Endothelial cell (in vitro differentiated cells): ENCODE results near the gene THEMIS2. TPM values are rescaled to one million over a fixed set of nuclear protein-coding genes. Genes with fewer than 3 reads are reported as not detected.
A peak's percentile ranks its signal among the peaks of the same experiment; 100 is the strongest.
"Not testable (repeated sequence)": the region's sequence is repeated elsewhere in the genome, so short reads cannot be mapped to it uniquely, and the experiment has no call there.

Source experiments
- DNase-seq: peaks from one replicate; pipeline ENCODE4 v3.0.0; 2021; ENCODE audit warnings: low spot score
- H3K27ac Mint-ChIP-seq: one replicate; pipeline ENCODE4 v1.8.0; 2021; ENCODE audit warnings: mixed read lengths, inconsistent platforms; ENCODE audit not compliant: unreplicated experiment
- H3K27me3 Mint-ChIP-seq: one replicate; pipeline ENCODE4 v1.8.0; 2021; ENCODE audit warnings: mild to moderate bottlenecking, moderate library complexity, mixed read lengths, inconsistent platforms; ENCODE audit not compliant: unreplicated experiment
- H3K36me3 Mint-ChIP-seq: one replicate; pipeline ENCODE4 v1.8.0; 2021; ENCODE audit warnings: mild to moderate bottlenecking, low read depth, mixed read lengths, inconsistent platforms; ENCODE audit not compliant: unreplicated experiment
- H3K4me1 Mint-ChIP-seq: one replicate; pipeline ENCODE4 v1.8.0; 2021; ENCODE audit warnings: mild to moderate bottlenecking, mixed read lengths, inconsistent platforms; ENCODE audit not compliant: unreplicated experiment
- H3K4me3 Mint-ChIP-seq: one replicate; pipeline ENCODE4 v1.8.0; 2021; ENCODE audit warnings: mild to moderate bottlenecking, mixed read lengths, inconsistent platforms; ENCODE audit not compliant: unreplicated experiment
- H3K9me3 Mint-ChIP-seq: one replicate; pipeline ENCODE4 v1.8.0; 2021; ENCODE audit warnings: mixed read lengths, inconsistent platforms; ENCODE audit not compliant: unreplicated experiment
- total RNA-seq: library from RNA; stranded (reverse); fragmentation: NEBNext Ultra II Directional; extraction: Animal tissue kit (Norgen Biotek cat#: 25700); gene quantifications from one replicate; pipeline ENCODE4 v1.2.1, GENCODE V29; 2021; ENCODE audit not compliant: unreplicated experiment
- TF ChIP-seq, protein P1 (sequence below): fragments of 200-600 bp; sonication (generic); IDR thresholded peaks from one replicate; pipeline ENCODE4 v1.5.0; 2021; ENCODE audit warnings: antibody characterized with exemption; ENCODE audit not compliant: unreplicated experiment

Gene THEMIS2
- total RNA-seq, 1 donor from 2014 or later = 9.6 TPM

GRCh38 chr1:27849951-27850350 lies 22.4 kb upstream of the THEMIS2 start:
- H3K4me3 Mint-ChIP-seq = peak overlapping the region; percentile 22
- H3K27ac Mint-ChIP-seq = no peak overlapping the region
- peaks cover 2% of the 10 kb centered on the region for H3K27me3 Mint-ChIP-seq
- H3K36me3 Mint-ChIP-seq = peaks cover 42% of the 10 kb centered on the region
- H3K9me3 Mint-ChIP-seq = no peaks in the 10 kb centered on the region
- DNase-seq = no peak
- TF ChIP-seq, protein P1, sequence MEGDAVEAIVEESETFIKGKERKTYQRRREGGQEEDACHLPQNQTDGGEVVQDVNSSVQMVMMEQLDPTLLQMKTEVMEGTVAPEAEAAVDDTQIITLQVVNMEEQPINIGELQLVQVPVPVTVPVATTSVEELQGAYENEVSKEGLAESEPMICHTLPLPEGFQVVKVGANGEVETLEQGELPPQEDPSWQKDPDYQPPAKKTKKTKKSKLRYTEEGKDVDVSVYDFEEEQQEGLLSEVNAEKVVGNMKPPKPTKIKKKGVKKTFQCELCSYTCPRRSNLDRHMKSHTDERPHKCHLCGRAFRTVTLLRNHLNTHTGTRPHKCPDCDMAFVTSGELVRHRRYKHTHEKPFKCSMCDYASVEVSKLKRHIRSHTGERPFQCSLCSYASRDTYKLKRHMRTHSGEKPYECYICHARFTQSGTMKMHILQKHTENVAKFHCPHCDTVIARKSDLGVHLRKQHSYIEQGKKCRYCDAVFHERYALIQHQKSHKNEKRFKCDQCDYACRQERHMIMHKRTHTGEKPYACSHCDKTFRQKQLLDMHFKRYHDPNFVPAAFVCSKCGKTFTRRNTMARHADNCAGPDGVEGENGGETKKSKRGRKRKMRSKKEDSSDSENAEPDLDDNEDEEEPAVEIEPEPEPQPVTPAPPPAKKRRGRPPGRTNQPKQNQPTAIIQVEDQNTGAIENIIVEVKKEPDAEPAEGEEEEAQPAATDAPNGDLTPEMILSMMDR = no peak
- H3K4me1 Mint-ChIP-seq = no peaks in the 10 kb centered on the region

DNA sequence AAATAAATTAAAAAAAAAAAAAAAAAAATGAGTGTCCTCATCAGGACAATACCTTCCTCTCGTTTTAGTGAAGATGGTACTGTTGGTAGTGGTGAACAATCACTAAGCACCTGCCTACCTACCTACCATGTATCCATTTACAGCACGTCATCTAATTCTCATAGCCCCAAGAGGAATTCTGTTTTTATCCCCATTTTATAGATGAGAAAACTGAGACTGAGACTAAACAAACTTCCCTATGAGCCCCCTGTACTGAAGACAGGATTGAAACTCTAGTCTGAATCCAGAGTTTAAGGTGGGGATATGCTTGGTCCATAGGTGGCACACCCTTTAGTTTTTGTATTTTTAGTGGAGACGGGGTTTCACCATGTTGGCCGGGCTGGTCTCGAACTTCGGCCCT lies 17.3 kb upstream of the THEMIS2 start:
- no peak for DNase-seq
- no peaks in the 10 kb centered on the region for H3K4me1 Mint-ChIP-seq
- peaks cover under 1% of the 10 kb centered on the region for H3K27me3 Mint-ChIP-seq
- peaks cover 19% of the 10 kb centered on the region for H3K36me3 Mint-ChIP-seq
- H3K4me3 Mint-ChIP-seq = no peak overlapping the region
- H3K27ac Mint-ChIP-seq = no peak overlapping the region
- TF ChIP-seq, protein P1 = no peak
- no peaks in the 10 kb centered on the region for H3K9me3 Mint-ChIP-seq

DNA sequence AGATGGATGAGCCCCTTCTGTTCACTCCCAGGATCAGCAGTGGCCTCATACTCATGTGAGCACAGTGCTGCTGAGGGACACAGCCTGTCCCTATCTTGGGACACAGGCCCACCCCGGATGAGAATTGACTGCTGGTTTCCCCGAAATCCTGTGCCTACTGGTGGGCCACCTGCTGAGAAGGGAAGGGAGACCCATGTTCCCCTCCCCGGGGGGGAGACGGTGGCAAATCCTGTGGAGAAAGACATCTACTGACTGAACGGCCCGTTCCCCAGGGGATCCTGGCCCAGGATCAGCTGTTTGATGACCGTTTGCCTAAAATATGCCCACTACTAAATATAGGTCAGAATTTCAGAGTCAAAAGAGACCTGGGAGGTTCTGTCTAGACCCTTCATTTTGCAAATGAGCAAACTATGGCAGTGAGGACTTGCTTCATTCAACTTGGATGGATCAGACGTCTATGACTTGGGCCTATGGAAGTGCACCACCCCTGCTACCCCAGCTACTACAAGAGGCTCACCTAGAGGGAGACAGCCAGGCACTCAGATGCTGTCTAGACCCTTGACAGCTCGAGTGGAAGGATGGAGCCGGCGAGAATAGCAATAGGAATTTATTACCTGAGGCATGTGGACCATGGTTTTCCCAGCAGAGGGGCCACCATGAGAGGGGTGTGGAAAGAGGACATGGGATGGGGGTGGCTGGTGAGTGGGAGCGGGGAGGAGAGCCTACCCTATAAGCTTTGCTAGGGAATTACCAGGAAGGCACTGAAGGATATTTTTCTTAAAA lies 15.6 kb upstream of the THEMIS2 start:
- peaks cover 3% of the 10 kb centered on the region for H3K4me1 Mint-ChIP-seq
- no peaks in the 10 kb centered on the region for H3K9me3 Mint-ChIP-seq
- H3K36me3 Mint-ChIP-seq = peaks cover 2% of the 10 kb centered on the region
- no peak for DNase-seq
- H3K27ac Mint-ChIP-seq = no peak overlapping the region
- no peaks in the 10 kb centered on the region for H3K27me3 Mint-ChIP-seq
- TF ChIP-seq, protein P1 = no peak
- H3K4me3 Mint-ChIP-seq = no peak overlapping the region

DNA sequence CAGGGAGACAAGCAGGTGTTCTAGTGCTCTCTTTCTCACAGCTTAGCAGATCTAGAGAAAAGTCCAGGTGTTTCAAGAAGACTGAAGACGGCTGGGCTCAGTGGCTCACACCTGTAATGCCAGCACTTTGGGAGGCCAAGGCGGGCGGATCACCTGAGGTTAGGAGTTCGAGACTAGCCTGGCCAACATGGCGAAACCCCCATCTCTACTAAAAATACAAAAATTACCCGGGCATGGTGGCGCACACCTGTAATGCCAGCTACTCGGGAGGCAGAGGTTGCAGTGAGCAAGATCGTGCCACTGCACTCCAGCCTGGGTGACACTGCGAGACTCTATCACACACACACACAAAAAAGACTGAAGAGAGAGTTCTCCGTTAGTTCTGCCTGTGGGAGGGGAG lies 14.8 kb upstream of the THEMIS2 start:
- DNase-seq, H3K27me3 Mint-ChIP-seq, H3K27ac Mint-ChIP-seq, H3K36me3 Mint-ChIP-seq, H3K4me3 Mint-ChIP-seq, H3K4me1 Mint-ChIP-seq, H3K9me3 Mint-ChIP-seq: not testable (repeated sequence)

- Mint-ChIP-seq H3K36me3 (no peaks in the 10 kb centered on the region), H3K27ac (no peak overlapping the region), H3K9me3 (no peaks in the 10 kb centered on the region), H3K4me1 (peaks cover 8% of the 10 kb centered on the region), H3K27me3 (no peaks in the 10 kb centered on the region), H3K4me3 (no peak overlapping the region)
- TF ChIP-seq, protein P1 = peak; percentile 97
- DNase-seq = peak; percentile 87
Measured at GRCh38 chr1:27858072-27858948, 14.0 kb upstream of the THEMIS2 start.
